Measurements from ENCODE around the gene IPO9.
"Not testable (repeated sequence)": the region's sequence is repeated elsewhere in the genome, so short reads cannot be mapped to it uniquely, and the experiment has no call there.

IPO9 gene

GRCh38 chr1:201888282-201889089, 59.5 kb downstream of the IPO9 start, which contains the start of gene SHISA4:
Gene SHISA4 (plus strand): TSS chr1:201888898. CDS start chr1:201888995, 97 bp downstream.
- no peak for DNase-seq (ENCODE audit: low read depth in 2 of 2)

- DNase-seq (ENCODE audit: low read depth in 2 of 2): no peak
These were observed 60.4 kb downstream of the IPO9 start for GRCh38 chr1:201889090-201889968.

- DNase-seq (ENCODE audit: low read depth in 2 of 2): no peak
These were observed 61.3 kb downstream of the IPO9 start for GRCh38 chr1:201890223-201890622.

- no peak for DNase-seq (ENCODE audit: low read depth in 2 of 2)
These were observed 62.0 kb downstream of the IPO9 start for GRCh38 chr1:201890806-201891450.

- no peak for DNase-seq (ENCODE audit: low read depth in 2 of 2)
These were observed 62.6 kb downstream of the IPO9 start for GRCh38 chr1:201891451-201892045.

GRCh38 chr1:201892211-201892610, 63.3 kb downstream of the IPO9 start:
- no peak for DNase-seq (ENCODE audit: low read depth in 2 of 2)

- no peak for DNase-seq (ENCODE audit: low read depth in 2 of 2)
These were observed 64.5 kb downstream of the IPO9 start for GRCh38 chr1:201893431-201893830.

- DNase-seq (ENCODE audit: low read depth in 2 of 2): no peak
These were observed 65.6 kb downstream of the IPO9 start for GRCh38 chr1:201894343-201895119.

- DNase-seq (ENCODE audit: low read depth in 2 of 2): no peak
These were observed 66.2 kb downstream of the IPO9 start for GRCh38 chr1:201895120-201895665.

- DNase-seq (ENCODE audit: low read depth in 2 of 2): peak; percentile 61 to 86
These were observed 67.2 kb downstream of the IPO9 start for GRCh38 chr1:201895913-201896807.

GRCh38 chr1:201896951-201897391, 68.0 kb downstream of the IPO9 start:
- DNase-seq (ENCODE audit: low read depth in 2 of 2): no peak

- DNase-seq (ENCODE audit: low read depth in 2 of 2): no peak
These were observed 69.4 kb downstream of the IPO9 start for GRCh38 chr1:201898240-201898894.

- DNase-seq (ENCODE audit: low read depth in 2 of 2): no peak
These were observed 70.0 kb downstream of the IPO9 start for GRCh38 chr1:201898992-201899391.

GRCh38 chr1:201899683-201900429, 70.9 kb downstream of the IPO9 start:
- no peak for DNase-seq (ENCODE audit: low read depth in 2 of 2)

GRCh38 chr1:201900476-201900875, 71.5 kb downstream of the IPO9 start:
- no peak for DNase-seq (ENCODE audit: low read depth in 2 of 2)

- not testable (repeated sequence) for DNase-seq (ENCODE audit: low read depth in 2 of 2)
These were observed 72.1 kb downstream of the IPO9 start for GRCh38 chr1:201901036-201901435.

GRCh38 chr1:201902198-201902597, 73.2 kb downstream of the IPO9 start:
- no peak for DNase-seq (ENCODE audit: low read depth in 2 of 2)

- no peak for DNase-seq (ENCODE audit: low read depth in 2 of 2)
These were observed 74.2 kb downstream of the IPO9 start for GRCh38 chr1:201903135-201903534.
